ENCODE measurements around the gene ATP11A.
"Not testable (repeated sequence)": the region's sequence is repeated elsewhere in the genome, so short reads cannot be mapped to it uniquely, and the experiment has no call there.

ATP11A gene

DNA sequence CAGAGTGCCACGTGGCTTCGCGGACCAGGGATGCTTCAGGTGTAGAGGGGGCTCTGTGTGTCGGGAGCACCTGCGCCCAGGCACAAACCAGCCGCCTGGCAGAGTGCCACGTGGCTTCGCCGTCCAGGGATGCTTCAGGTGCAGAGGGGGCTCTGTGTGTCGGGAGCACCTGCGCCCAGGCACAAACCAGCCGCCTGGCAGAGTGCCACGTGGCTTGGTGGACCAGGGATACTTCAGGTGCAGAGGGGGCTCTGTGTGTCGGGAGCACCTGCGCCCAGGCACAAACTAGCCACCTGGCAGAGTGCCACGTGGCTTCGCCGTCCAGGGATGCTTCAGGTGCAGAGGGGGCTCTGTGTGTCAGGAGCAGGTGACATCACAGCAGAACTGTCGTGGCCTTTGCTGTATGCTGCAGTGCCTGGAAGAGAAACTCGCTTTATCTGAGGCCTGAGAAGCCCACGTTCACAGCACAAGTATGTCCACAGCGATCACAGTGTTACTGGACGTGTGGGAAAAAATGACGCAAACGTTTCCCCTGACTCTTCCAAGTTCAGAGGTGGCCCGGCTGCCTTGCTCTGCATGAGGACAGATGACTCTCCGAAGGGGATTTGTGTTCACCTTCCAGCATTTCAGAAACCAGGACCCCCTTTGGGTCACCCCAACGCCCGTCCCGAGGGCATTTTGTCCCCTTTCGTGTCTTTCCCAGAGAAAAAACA, 151.6 kb downstream of the ATP11A start:
- not testable (repeated sequence) for DNase-seq (ENCODE audit: low spot score)

DNA sequence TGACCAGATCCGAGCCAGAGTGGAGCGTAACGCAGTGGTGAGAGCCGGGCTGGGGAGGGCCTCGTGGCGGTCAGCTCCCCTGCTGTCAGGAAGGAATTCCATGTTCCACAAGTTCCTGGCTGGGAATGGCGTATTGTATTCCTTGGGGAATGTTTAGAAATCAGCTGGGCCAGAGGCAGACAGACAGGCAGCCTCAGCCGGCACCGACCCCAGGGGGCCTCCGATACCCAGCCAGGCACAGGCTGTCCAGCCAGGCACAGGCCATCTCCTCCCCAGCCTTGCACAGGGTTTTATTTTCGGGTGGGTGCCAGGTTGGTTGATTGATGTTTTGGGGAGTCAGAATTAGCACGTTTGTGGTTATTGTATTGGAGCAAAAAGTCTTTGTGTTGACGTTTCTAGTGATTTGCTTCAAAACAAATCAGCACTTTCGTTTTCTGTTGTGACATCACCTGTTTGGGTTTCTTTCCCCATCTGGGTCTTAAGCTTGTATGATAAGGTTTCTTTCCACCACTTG, 152.6 kb downstream of the ATP11A start:
- no peak for DNase-seq (ENCODE audit: low spot score)

DNA sequence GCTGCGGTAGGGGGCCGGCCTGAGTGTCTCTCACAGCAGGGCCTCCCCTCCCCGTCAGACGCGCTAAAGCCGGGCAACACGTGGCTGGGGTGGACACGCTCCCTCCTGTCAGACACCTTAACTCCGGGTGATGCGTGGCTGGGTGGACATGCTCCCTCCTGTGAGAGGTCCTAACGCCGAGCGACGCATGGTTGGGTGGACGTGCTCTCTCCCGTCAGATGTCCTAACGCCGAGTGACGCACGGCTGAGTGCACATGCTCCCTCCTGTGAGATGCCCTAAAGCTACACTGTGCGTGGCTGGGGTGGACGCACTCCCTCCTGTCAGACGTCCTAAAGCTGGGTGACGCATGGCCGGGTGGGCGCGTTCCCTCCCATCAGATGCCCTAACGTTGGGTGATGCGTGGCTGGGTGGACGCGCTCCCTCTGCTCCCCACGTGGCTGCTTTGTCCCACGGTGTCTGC, 153.1 kb downstream of the ATP11A start:
- DNase-seq (ENCODE audit: low spot score) = no peak

DNA sequence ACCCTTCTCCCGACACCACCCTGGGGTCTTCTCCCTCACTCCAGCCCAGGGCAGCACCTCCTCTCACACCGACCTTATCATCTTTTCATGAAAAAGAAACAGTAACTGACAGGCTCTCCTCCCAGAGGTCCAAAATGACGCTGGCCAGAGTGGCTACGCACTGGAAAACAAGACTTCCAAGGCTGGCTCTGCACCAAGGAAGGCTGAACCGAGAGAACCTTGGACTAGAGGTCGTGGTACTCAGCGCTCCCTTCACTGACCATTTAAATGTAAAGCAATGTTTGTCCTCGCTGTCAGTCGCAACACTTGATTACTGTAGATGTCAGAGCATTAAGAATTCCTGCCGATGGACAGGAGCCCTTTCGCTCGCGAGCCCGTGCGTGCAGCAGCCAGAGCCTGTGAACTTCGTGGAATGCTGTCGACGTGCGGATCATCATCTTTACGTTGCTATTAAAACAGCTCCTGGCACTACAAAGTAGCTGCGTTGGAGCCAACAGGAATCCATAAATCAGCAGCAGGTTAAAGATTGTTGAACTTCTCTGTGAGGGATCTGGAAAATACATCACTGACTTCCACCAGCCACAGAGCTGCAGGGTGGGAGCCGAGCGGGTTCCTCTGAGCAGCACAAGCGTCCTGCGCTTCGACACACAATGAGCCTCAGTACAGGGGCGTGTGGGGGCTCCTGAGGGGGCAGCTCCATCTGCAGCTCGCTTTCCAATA, 153.7 kb downstream of the ATP11A start:
- no peak for DNase-seq (ENCODE audit: low spot score)

DNA sequence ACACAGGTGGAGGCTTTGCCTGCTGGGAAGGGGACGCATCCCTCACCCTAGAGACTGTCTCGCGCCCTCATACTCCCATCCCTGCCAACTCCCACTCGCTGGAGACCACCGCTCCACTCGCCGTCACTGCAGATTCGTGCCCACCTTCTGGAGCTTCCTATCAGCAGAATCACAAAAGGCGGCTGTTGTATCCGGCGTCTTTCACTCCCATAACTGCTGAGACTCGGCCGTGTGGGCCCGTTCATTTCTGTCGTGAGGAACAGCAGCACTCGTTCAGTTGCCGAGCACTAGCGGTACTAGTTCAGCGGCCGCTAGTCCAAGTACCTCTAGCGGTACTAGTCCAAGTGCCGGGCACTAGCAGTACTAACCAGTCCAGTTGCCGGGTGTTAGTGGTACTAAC, 154.6 kb downstream of the ATP11A start:
- no peak for DNase-seq (ENCODE audit: low spot score)

- DNase-seq (ENCODE audit: low spot score) = no peak
These were observed 155.0 kb downstream of the ATP11A start for GRCh38 chr13:112844879-112845278.

DNA sequence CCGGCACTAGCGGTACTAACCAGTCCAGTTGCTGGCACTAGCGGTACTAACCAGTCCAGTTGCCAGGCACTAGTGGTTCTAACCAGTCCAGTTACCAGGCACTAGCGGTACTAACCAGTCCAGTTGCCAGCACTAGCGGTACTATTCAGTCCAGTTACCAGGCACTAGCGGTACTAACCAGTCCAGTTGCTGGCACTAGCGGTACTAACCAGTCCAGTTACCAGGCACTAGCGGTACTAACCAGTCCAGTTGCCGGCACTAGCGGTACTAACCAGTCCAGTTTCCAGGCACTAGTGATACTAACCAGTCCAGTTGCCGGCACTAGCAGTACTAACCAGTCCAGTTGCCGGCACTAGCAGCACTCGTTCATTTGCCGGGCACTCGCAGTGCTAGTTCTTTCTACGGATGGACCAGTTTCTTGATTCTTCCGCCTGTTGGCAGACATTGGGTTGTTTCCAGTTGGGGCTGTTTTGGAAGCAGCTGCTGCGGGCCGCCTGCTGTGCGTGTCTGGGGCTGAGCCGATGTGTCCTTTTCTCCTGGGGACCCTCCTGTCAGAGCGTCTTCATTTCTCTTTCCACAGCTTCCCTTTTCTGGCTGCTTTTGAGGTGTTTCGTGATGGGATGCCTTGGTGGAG, 155.8 kb downstream of the ATP11A start:
- no peak for DNase-seq (ENCODE audit: low spot score)

- no peak for DNase-seq (ENCODE audit: low spot score)
These were observed 156.7 kb downstream of the ATP11A start for GRCh38 chr13:112846411-112847115.

GRCh38 chr13:112849500-112849899, 159.7 kb downstream of the ATP11A start:
- no peak for DNase-seq (ENCODE audit: low spot score)

DNA sequence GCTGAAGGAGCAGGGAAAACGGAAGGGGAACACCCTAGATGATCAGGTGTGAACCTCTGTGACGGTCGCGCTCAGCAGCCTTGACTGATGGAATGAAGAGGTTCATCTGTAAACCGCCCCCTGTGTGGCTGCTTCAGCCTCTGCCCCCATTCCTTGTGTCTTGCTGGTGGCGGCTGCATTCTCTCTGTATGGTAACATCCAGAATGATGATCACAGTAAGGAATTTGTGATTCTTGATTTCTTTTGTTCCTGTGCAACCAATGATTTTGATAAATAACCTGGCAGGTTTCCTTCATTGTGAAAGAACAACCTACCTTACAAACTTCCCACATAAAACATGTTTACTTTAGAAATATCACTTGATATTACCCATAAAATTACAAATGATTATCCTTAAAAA, 160.4 kb downstream of the ATP11A start:
- DNase-seq (ENCODE audit: low spot score) = no peak

DNA sequence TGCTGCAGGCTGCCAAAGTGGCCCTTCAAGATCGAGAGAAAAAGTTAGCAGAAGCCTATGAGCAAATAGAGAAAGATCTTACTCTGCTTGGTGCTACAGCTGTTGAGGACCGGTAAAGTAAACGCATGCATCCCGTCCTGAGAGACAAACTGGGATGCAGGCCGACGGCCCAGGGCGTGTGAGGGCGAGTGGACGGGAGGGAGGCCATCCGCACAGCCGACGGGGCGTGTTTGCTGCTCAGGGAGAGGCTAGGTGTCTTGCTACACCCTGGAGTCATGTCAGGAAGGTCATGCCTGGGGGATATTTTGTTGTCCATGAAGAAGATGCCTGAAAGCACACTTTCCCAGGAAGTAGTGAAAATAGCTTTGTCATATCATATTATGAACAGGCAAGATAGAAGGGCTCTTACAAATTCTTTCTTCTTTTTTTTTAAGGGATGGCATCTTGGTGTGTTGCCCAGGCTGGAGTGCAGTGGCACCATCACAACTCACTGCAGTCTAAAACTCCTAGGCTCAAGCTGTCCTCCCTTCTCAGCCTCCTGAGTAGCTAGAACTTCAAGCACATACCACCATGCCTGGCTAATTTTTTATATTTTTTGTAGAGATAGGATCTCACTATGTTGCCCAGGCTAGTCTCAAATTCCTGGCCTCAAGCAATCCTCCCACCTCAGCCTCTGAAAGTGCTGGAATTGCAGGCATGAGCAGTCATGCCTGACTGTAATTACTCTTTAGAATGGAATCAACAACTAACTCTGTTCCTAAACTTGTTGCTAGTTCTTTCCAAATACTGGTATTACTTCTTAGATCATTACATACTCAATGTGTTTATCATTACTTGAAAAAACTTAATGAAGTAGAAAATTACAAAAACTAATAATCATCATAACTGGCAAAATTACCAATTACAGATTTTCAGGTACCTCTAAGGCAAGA, 161.5 kb downstream of the ATP11A start:
- DNase-seq (ENCODE audit: low spot score) = no peak

DNA sequence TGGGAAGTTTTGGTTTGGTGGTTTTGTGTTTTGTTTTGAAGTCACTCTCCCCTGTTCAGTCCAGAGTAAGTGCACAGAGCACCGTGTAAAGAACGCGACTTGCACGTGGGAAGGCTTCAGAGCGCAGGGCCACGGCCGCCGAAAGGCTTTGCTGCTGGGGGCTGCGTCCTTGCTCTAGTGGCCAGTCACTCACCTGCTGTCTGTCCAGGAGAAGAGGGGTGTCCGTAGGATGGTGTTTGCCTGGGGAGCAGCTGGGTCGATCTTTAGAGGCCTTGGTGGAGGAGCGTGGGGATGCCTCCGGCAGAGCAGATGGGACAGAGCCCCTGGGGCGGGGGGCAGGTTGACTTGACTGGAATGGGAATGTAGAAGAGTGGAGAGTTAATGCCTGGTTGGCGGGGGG, 162.6 kb downstream of the ATP11A start:
- DNase-seq (ENCODE audit: low spot score) = no peak

DNA sequence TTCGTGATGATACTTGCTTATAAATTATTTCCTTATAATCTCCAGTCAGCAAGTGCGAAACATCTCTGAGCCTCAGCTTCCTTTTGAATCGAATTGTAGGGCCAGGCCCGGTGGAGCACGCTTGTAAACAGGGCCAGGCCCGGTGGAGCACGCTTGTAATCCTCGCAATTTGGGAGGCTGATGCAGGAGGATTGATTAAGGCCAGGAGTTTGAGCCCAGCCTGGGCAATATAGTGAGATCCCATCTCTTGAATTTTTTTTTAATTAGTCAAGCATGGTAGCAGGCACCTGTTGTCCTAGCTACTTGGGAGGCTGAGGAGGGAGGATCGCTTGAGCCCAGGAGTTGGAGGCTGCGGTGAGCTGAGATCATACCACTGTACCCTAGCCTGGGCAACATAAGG, 163.0 kb downstream of the ATP11A start:
- no peak for DNase-seq (ENCODE audit: low spot score)

DNA sequence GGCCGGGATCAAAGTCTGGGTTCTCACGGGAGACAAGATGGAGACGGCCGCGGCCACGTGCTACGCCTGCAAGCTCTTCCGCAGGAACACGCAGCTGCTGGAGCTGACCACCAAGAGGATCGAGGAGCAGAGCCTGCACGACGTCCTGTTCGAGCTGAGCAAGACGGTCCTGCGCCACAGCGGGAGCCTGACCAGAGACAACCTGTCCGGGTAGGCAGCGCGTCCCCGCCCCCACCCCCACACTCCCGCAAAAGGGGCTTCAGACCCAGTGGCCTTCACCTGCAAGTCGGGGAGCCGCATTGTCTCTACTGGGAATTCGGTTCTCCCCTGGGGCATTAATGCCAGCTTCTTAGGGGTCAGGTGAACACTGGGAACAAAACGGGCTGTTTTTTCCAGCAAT, 164.5 kb downstream of the ATP11A start:
- no peak for DNase-seq (ENCODE audit: low spot score)

- no peak for DNase-seq (ENCODE audit: low spot score)
These were observed 166.0 kb downstream of the ATP11A start for GRCh38 chr13:112855859-112856258.

DNA sequence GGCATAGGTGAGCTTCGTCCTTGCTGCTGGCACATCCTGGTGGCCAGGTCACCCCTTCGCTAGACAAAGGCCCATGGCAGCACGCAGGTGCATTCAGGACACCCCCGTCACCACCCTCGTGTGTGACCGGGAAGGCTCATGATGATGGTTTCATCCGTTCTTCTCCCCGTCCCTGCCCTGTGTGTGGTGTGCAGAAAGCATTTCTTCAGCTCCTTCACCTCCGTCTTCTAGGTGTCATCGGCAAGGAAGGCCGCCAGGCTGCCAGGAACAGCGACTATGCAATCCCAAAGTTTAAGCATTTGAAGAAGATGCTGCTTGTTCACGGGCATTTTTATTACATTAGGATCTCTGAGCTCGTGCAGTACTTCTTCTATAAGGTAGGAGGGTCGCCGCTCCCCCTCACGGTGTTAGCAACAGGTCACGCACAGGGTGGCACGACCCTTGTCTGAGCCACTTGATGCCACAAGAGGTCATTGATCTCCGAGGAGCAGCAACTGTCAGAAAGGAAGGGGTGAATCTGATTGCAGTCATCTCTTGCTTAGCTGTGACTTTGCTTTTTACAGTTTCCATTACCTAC, 168.2 kb downstream of the ATP11A start:
- DNase-seq (ENCODE audit: low spot score) = no peak

- no peak for DNase-seq (ENCODE audit: low spot score)
These were observed 169.4 kb downstream of the ATP11A start for GRCh38 chr13:112859128-112859816.

DNA sequence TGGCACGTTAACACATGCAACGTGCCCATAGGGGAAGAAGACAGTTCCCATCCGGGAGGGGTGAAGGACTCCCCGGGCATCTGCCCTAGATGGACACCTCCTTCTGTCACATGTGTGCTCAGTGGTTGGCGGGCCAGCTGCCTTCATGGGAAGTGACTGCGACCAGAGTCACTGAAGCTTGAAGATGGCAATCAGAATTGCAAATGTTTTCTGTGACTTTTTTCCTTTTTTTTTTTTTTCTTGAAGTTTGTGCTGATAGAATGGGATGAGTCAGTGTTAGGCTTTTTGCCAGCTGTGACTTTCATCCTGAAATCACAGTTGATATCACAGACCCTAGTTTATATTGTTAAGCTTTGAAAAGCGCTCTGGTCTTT, 170.0 kb downstream of the ATP11A start:
- no peak for DNase-seq (ENCODE audit: low spot score)

DNA sequence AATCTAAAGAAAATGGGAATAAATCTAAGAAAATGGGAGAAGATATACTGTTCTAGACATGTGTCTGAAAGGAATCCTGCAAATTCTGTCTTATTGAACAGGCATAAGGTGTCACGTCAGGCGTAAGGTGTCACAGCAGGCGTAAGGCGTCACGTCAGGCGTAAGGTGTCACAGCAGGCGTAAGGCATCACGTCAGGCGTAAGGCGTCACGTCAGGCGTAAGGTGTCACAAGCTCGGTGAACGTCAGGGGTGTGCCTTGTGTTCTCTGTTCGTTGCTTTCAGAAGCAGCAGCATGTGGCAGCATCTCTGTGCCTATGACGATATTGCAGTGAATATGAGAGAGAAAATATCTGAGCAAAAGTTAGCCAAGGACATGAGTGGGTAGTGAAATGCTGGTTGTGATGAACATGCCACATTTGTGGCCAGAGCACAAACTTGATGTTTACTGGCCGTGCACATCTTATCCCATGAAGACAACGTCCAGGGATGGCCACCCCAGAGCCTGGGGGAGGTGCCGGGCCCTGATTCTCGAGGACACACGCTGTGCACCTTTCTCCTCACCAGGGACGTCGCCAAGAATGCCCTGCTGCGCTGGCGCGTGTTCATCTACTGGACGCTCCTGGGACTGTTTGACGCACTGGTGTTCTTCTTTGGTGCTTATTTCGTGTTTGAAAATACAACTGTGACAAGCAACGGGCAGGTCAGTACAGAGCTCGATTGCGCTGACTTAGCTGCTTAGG, 172.2 kb downstream of the ATP11A start:
- no peak for DNase-seq (ENCODE audit: low spot score)

DNA sequence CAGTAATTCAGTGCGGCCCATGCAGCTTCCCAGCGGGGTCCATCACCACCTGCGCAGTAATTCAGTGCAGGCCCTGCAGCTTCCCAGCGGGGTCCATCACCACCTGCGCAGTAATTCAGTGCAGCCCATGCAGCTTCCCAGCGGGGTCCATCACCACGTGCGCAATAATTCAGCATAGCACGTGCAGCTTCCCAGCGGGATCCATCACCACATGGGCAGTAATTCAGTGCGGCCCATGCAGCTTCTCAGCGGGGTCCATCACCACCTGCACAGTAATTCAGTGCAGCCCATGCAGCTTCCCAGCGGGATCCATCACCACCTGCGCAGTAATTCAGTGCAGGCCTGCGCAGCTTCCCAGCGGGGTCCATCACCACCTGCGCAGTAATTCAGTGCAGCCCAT, 173.5 kb downstream of the ATP11A start:
- DNase-seq (ENCODE audit: low spot score) = not testable (repeated sequence)
